ENCODE results near the gene RNU2-1. TPM values are rescaled to one million over a fixed set of nuclear protein-coding genes. Genes with fewer than 3 reads are reported as not detected.
"Not testable (repeated sequence)": the region's sequence is repeated elsewhere in the genome, so short reads cannot be mapped to it uniquely, and the experiment has no call there.

Gene RNU2-1
- polyA plus RNA-seq (not detected in 3 replicates), polyA minus RNA-seq (not detected in 3 replicates)
- 17.2 TPM for polyA plus RNA-seq (2011; ENCODE audit: low read depth)
- polyA plus RNA-seq (2011; cell fraction: cytosol; rRNA removed) = not detected in 2 replicates
- polyA plus RNA-seq (2011; cell fraction: nucleus; rRNA removed) = not detected in 2 replicates
- not detected in 2 replicates for polyA plus RNA-seq (2012; ENCODE audit: low replicate concordance)
- polyA minus RNA-seq (2011; cell fraction: cytosol; rRNA and poly(A)+ RNA removed) = not detected
- not detected in 2 replicates for polyA minus RNA-seq (2011; cell fraction: nucleus; rRNA and poly(A)+ RNA removed)

- H4K20me1 ChIP-seq (ENCODE audit: control insufficient read depth, extremely low read depth, insufficient read depth, low read length); DNase-seq (ENCODE audit: low read depth, low spot score); H3K4me1 ChIP-seq (ENCODE audit: control insufficient read depth, extremely low read depth, insufficient read depth, low read length); H3K9ac ChIP-seq (ENCODE audit: control insufficient read depth, extremely low read depth, insufficient read depth, low read length); H3K36me3 ChIP-seq (ENCODE audit: control insufficient read depth in 2 of 2, extremely low read depth in 1 of 2, insufficient read depth in 2 of 2, low read length in 2 of 2); H3K4me3 ChIP-seq (ENCODE audit: control insufficient read depth in 2 of 3, extremely low read depth in 1 of 3, insufficient read depth in 2 of 3, low read depth in 1 of 3, low read length in 3 of 3); H2AFZ ChIP-seq (ENCODE audit: control insufficient read depth, low read length); H3K27me3 ChIP-seq (ENCODE audit: control insufficient read depth, extremely low read depth, insufficient read depth, low read length); H3K9me3 ChIP-seq (ENCODE audit: control insufficient read depth, low read depth, low read length); H3K27ac ChIP-seq (ENCODE audit: control insufficient read depth, insufficient read depth, low read length); dilution Hi-C loops (cut with MboI; ENCODE audit: extremely low pct_ligation_motif_present, low sequenced_read_pairs); H3K9me1 ChIP-seq (ENCODE audit: control insufficient read depth, extremely low read depth, insufficient read depth, low read length); H3K79me2 ChIP-seq (ENCODE audit: control insufficient read depth, insufficient read depth, low read length); FAIRE-seq; H3K4me2 ChIP-seq (ENCODE audit: control insufficient read depth, extremely low read depth, insufficient read depth, low read depth, low read length): not testable (repeated sequence)
Observed at GRCh38 chr17:43233877-43234276, at the start of gene RNU2-1. Gene RNU2-1 (minus strand): TSS chr17:43233977.

- H3K27me3 ChIP-seq (ENCODE audit: control insufficient read depth, extremely low read depth, insufficient read depth, low read length); H4K20me1 ChIP-seq (ENCODE audit: control insufficient read depth, extremely low read depth, insufficient read depth, low read length); H2AFZ ChIP-seq (ENCODE audit: control insufficient read depth, low read length); H3K4me3 ChIP-seq (ENCODE audit: control insufficient read depth in 2 of 3, extremely low read depth in 1 of 3, insufficient read depth in 2 of 3, low read depth in 1 of 3, low read length in 3 of 3); H3K4me1 ChIP-seq (ENCODE audit: control insufficient read depth, extremely low read depth, insufficient read depth, low read length); dilution Hi-C loops (cut with MboI; ENCODE audit: extremely low pct_ligation_motif_present, low sequenced_read_pairs); DNase-seq (ENCODE audit: low read depth, low spot score); H3K9me3 ChIP-seq (ENCODE audit: control insufficient read depth, low read depth, low read length); H3K36me3 ChIP-seq (ENCODE audit: control insufficient read depth in 2 of 2, extremely low read depth in 1 of 2, insufficient read depth in 2 of 2, low read length in 2 of 2); H3K4me2 ChIP-seq (ENCODE audit: control insufficient read depth, extremely low read depth, insufficient read depth, low read depth, low read length); H3K79me2 ChIP-seq (ENCODE audit: control insufficient read depth, insufficient read depth, low read length); H3K9me1 ChIP-seq (ENCODE audit: control insufficient read depth, extremely low read depth, insufficient read depth, low read length); FAIRE-seq; H3K9ac ChIP-seq (ENCODE audit: control insufficient read depth, extremely low read depth, insufficient read depth, low read length); H3K27ac ChIP-seq (ENCODE audit: control insufficient read depth, insufficient read depth, low read length): not testable (repeated sequence)
Observed at GRCh38 chr17:43272914-43273313, 39.1 kb upstream of the RNU2-1 start.

- FAIRE-seq; dilution Hi-C loops (cut with MboI; ENCODE audit: extremely low pct_ligation_motif_present, low sequenced_read_pairs); H3K27me3 ChIP-seq (ENCODE audit: control insufficient read depth, extremely low read depth, insufficient read depth, low read length); H3K9me3 ChIP-seq (ENCODE audit: control insufficient read depth, low read depth, low read length); H3K27ac ChIP-seq (ENCODE audit: control insufficient read depth, insufficient read depth, low read length); H2AFZ ChIP-seq (ENCODE audit: control insufficient read depth, low read length); H3K4me2 ChIP-seq (ENCODE audit: control insufficient read depth, extremely low read depth, insufficient read depth, low read depth, low read length); H4K20me1 ChIP-seq (ENCODE audit: control insufficient read depth, extremely low read depth, insufficient read depth, low read length); H3K9me1 ChIP-seq (ENCODE audit: control insufficient read depth, extremely low read depth, insufficient read depth, low read length); H3K4me1 ChIP-seq (ENCODE audit: control insufficient read depth, extremely low read depth, insufficient read depth, low read length); H3K4me3 ChIP-seq (ENCODE audit: control insufficient read depth in 2 of 3, extremely low read depth in 1 of 3, insufficient read depth in 2 of 3, low read depth in 1 of 3, low read length in 3 of 3); DNase-seq (ENCODE audit: low read depth, low spot score); H3K79me2 ChIP-seq (ENCODE audit: control insufficient read depth, insufficient read depth, low read length); H3K9ac ChIP-seq (ENCODE audit: control insufficient read depth, extremely low read depth, insufficient read depth, low read length); H3K36me3 ChIP-seq (ENCODE audit: control insufficient read depth in 2 of 2, extremely low read depth in 1 of 2, insufficient read depth in 2 of 2, low read length in 2 of 2): not testable (repeated sequence)
Observed at GRCh38 chr17:43272483-43272882, 38.7 kb upstream of the RNU2-1 start.

GRCh38 chr17:43270552-43271504, 37.1 kb upstream of the RNU2-1 start:
- H3K9me3 ChIP-seq (ENCODE audit: control insufficient read depth, low read depth, low read length); H3K36me3 ChIP-seq (ENCODE audit: control insufficient read depth in 2 of 2, extremely low read depth in 1 of 2, insufficient read depth in 2 of 2, low read length in 2 of 2); DNase-seq (ENCODE audit: low read depth, low spot score); H3K9ac ChIP-seq (ENCODE audit: control insufficient read depth, extremely low read depth, insufficient read depth, low read length); H3K4me1 ChIP-seq (ENCODE audit: control insufficient read depth, extremely low read depth, insufficient read depth, low read length); H3K79me2 ChIP-seq (ENCODE audit: control insufficient read depth, insufficient read depth, low read length); FAIRE-seq; H3K27me3 ChIP-seq (ENCODE audit: control insufficient read depth, extremely low read depth, insufficient read depth, low read length); dilution Hi-C loops (cut with MboI; ENCODE audit: extremely low pct_ligation_motif_present, low sequenced_read_pairs); H2AFZ ChIP-seq (ENCODE audit: control insufficient read depth, low read length); H3K4me3 ChIP-seq (ENCODE audit: control insufficient read depth in 2 of 3, extremely low read depth in 1 of 3, insufficient read depth in 2 of 3, low read depth in 1 of 3, low read length in 3 of 3); H3K27ac ChIP-seq (ENCODE audit: control insufficient read depth, insufficient read depth, low read length); H3K4me2 ChIP-seq (ENCODE audit: control insufficient read depth, extremely low read depth, insufficient read depth, low read depth, low read length); H4K20me1 ChIP-seq (ENCODE audit: control insufficient read depth, extremely low read depth, insufficient read depth, low read length); H3K9me1 ChIP-seq (ENCODE audit: control insufficient read depth, extremely low read depth, insufficient read depth, low read length): not testable (repeated sequence)
